Karpas-422 (cell line): ENCODE results near the gene TMEM198. TPM values are rescaled to one million over a fixed set of nuclear protein-coding genes. Genes with fewer than 3 reads are reported as not detected.

Source experiments
- DNase-seq: peaks from one replicate; pipeline ENCODE4 v3.0.0-alpha.2; 2015
- H2AFZ ChIP-seq: fragments of 200-600 bp; sonication (generic); 2 replicates; pipeline ENCODE4 v1.6.1; 2014; ENCODE audit warnings: antibody characterized with exemption, low read length, mixed read lengths
- H3K27ac ChIP-seq: fragments of 200-600 bp; sonication (generic); 2 replicates; pipeline ENCODE4 v1.5.1; 2014; ENCODE audit warnings: mild to moderate bottlenecking, low read length, moderate library complexity
- H3K27me3 ChIP-seq: fragments of 200-600 bp; sonication (generic); 2 replicates; pipeline ENCODE4 v1.6.1; 2014; ENCODE audit warnings: low read length, mixed read lengths
- H3K36me3 ChIP-seq: fragments of 200-600 bp; sonication (generic); 2 replicates; pipeline ENCODE4 v1.6.1; 2014; ENCODE audit warnings: low read length, mixed read lengths; ENCODE audit not compliant: insufficient read depth
- H3K4me1 ChIP-seq: fragments of 200-600 bp; sonication (generic); 2 replicates; pipeline ENCODE4 v1.6.1; 2014; ENCODE audit warnings: mild to moderate bottlenecking, low read length, mixed read lengths
- H3K4me2 ChIP-seq: fragments of 200-600 bp; sonication (generic); 2 replicates; pipeline ENCODE4 v1.6.1; 2014; ENCODE audit warnings: low read length, low read depth, mild to moderate bottlenecking; ENCODE audit not compliant: poor library complexity, severe bottlenecking
- H3K4me3 ChIP-seq: fragments of 200-600 bp; sonication (generic); 2 replicates; pipeline ENCODE4 v1.5.1; 2014; ENCODE audit warnings: mild to moderate bottlenecking, antibody characterized with exemption, low read length, mixed read lengths
- H3K79me2 ChIP-seq: fragments of 200-600 bp; sonication (generic); 2 replicates; pipeline ENCODE4 v1.6.1; 2014; ENCODE audit warnings: mild to moderate bottlenecking, low read length, mixed read lengths
- H3K9ac ChIP-seq: fragments of 200-600 bp; sonication (generic); 2 replicates; pipeline ENCODE4 v1.6.0; 2014; ENCODE audit warnings: low read length
- H3K9me2 ChIP-seq: fragments of 200-600 bp; sonication (generic), shearing (Covaris generic); replicated peaks from 2 replicates; pipeline ENCODE4 v1.6.0; 2014; ENCODE audit warnings: mild to moderate bottlenecking, low read length, moderate library complexity; ENCODE audit not compliant: insufficient read depth
- H3K9me3 ChIP-seq: fragments of 300-700, 200-600 bp; sonication (generic); 2 replicates; pipeline ENCODE4 v1.6.1; 2014; ENCODE audit warnings: low read length, mixed read lengths
- H4K20me1 ChIP-seq: fragments of 200-600 bp; sonication (generic); 2 replicates; pipeline ENCODE4 v1.6.1; 2014; ENCODE audit warnings: mild to moderate bottlenecking, antibody characterized with exemption, low read length, low read depth; ENCODE audit not compliant: insufficient read depth
- total RNA-seq: library from RNA; depleted of rRNA; stranded (reverse); fragments of >200 nt; shearing (Covaris generic); gene quantifications from 2 replicates; pipeline ENCODE4 v1.2.3, GENCODE V29; 2014; ENCODE audit warnings: low replicate concordance

Gene TMEM198
- total RNA-seq, 1 experiment from 2014 or later, result 2.7 TPM

DNA sequence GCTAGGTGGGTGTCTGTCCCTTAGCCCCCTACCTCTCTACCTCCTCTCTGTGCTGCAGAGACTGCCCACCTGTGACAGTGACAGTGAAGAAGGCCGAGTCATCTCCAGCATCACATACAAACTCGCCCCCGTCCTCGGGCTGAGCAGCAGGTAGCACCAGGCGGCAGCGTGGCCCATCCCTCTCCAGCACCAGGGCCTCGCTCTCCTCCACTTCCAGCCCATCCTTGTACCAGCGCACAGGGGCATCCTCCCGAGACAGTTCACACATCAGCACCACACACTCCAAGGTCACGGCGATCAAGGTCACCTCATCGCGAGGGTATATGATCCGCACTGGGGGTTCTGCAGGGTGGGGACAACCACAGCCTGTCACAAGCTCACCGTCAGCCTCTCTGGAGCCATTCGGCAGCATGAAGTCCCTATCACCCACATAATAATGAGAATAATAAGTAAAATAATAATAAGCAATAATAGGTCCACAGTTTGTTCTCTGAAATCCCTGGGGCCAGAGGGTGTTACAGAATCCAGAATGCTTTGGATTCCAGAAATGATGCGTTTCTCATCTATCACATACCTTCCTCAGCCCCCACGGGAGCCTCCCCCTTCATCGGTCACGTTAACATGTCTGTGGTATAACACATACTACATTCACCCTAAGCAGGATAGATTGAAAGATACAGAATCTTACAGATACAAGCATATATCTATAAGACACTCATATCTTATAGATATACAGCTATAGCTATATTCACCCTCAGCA lies 15.5 kb downstream of the TMEM198 start:
- no peaks in the 10 kb centered on the region for H3K9me3 ChIP-seq
- H3K27me3 ChIP-seq, result no peaks in the 10 kb centered on the region
- no peaks in the 10 kb centered on the region for H3K79me2 ChIP-seq
- no peak for DNase-seq
- no peak overlapping the region for H3K27ac ChIP-seq
- no peak overlapping the region for H3K9ac ChIP-seq
- no peaks in the 10 kb centered on the region for H3K4me1 ChIP-seq
- no peaks in the 10 kb centered on the region for H3K9me2 ChIP-seq
- no peaks in the 10 kb centered on the region for H4K20me1 ChIP-seq
- no peak overlapping the region for H3K4me2 ChIP-seq
- no peak overlapping the region for H3K4me3 ChIP-seq
- no peak overlapping the region for H2AFZ ChIP-seq
- H3K36me3 ChIP-seq, result no peaks in the 10 kb centered on the region

DNA sequence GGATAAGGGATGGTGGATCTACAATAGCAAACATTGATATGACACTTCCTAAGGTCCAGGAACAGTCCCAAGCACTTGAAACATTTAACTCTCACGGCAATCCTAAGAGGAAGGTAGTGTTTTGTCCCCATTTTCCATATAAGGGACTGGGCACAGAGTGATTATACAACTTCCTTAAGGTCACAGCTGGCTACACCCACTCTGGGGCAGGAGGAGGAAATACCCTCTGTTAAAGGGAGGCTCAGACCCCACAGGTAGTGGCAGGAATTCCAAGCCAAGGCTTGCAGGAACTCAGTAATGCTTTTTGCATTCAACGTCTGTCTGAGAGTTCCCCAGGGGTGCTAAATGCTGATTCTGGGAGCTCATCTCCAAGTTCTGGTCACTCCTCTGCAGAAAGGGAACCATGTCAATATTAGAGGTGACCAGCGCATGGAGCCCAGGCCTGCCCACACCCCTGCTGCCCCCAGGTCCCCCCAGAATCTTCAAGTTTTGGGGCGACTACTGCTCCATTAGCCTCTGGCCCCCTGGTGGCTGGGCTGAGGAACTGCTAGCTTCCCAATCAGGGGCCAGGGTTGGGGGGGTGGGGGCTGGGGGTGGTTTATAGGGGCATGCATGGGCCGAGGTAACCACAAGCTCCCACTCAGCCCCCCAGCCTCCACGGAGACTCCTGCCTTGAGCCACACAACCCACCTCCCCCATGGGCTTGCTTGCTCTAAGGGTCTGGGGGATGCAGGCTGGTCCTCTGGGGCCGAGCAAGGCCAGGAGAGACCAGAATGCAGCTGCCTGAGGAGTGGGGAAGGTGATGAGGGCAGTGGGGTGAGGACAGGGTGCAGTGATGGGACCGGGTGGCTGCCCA lies 16.4 kb downstream of the TMEM198 start:
- H3K9ac ChIP-seq, result no peak overlapping the region
- H3K27ac ChIP-seq, result no peak overlapping the region
- H3K9me2 ChIP-seq, result no peaks in the 10 kb centered on the region
- H3K9me3 ChIP-seq, result no peaks in the 10 kb centered on the region
- H4K20me1 ChIP-seq, result no peaks in the 10 kb centered on the region
- H3K27me3 ChIP-seq, result no peaks in the 10 kb centered on the region
- peak; percentile 60 for DNase-seq
- H3K4me1 ChIP-seq, result no peaks in the 10 kb centered on the region
- H3K36me3 ChIP-seq, result no peaks in the 10 kb centered on the region
- peak overlapping the region; percentile 50; the same call in 1 of the 2 replicates for H2AFZ ChIP-seq
- no peak overlapping the region for H3K4me3 ChIP-seq
- H3K4me2 ChIP-seq, result no peak overlapping the region
- no peaks in the 10 kb centered on the region for H3K79me2 ChIP-seq

DNA sequence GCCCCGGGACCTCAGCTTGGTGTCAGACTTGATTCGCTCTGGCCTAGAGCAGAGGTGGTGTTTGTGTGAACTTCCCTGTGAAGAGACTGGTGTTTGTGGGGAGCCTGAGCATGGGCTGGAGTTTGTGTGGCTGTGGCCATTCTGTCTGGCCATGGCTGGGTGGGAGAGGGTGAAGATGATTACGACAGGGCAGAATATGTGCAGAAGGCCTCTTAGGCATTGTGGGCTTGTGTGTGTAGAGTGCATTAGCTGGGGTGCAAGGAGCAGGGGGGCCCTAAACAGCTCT lies 17.0 kb downstream of the TMEM198 start:
- no peak overlapping the region for H3K9ac ChIP-seq
- H3K79me2 ChIP-seq, result no peaks in the 10 kb centered on the region
- H3K9me2 ChIP-seq, result no peaks in the 10 kb centered on the region
- no peak overlapping the region for H3K4me3 ChIP-seq
- no peak overlapping the region for H3K27ac ChIP-seq
- no peak for DNase-seq
- no peak overlapping the region for H2AFZ ChIP-seq
- no peak overlapping the region for H3K4me2 ChIP-seq
- H3K4me1 ChIP-seq, result no peaks in the 10 kb centered on the region
- H3K36me3 ChIP-seq, result no peaks in the 10 kb centered on the region
- no peaks in the 10 kb centered on the region for H3K9me3 ChIP-seq
- no peaks in the 10 kb centered on the region for H4K20me1 ChIP-seq
- H3K27me3 ChIP-seq, result no peaks in the 10 kb centered on the region

DNA sequence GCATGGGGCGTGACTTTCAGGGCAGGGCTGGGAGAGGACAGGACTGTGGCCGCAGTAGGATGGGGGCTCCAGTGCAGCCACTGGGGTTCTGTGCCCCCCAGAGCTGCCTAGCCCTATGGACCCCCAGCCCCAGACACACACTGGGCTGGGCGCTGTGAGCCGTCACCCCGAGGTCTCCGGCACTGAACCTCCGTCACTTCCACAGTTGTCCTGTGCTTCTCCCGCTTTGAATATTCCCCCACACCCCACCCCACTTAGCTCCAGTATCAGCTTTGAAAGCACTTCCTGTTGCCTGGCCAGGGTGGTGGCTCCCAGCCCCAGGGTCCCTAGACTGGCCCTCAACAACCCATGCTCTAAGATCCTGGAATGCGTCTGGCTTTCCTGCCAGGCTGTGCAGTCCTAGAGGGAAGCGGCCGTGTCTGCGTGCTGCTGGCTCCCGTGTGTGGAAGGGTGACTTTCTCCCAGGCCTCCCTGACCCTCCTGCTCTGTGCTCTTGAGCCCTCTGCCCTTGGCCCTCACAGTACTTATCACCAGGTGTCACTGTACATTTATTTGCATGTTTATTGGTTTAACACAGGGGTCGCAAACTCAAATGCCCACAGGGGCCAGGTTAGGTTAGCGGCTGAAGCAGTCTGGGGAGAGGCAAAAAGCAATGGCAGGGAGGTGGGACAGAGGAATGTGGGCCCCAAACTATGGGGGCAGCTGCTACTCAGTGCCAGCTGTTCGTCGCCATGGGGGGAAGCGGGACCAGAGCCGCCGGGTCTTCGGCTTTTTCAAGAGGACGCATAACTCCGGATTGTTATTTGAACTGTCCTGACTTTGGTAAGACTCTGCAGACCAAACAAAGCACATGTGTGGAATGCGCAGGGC lies 17.6 kb downstream of the TMEM198 start:
- H3K27me3 ChIP-seq, result no peaks in the 10 kb centered on the region
- no peak overlapping the region for H3K27ac ChIP-seq
- H3K9ac ChIP-seq, result no peak overlapping the region
- no peak for DNase-seq
- no peak overlapping the region for H2AFZ ChIP-seq
- no peaks in the 10 kb centered on the region for H3K79me2 ChIP-seq
- no peaks in the 10 kb centered on the region for H4K20me1 ChIP-seq
- no peaks in the 10 kb centered on the region for H3K9me2 ChIP-seq
- no peaks in the 10 kb centered on the region for H3K4me1 ChIP-seq
- no peak overlapping the region for H3K4me3 ChIP-seq
- H3K4me2 ChIP-seq, result no peak overlapping the region
- H3K9me3 ChIP-seq, result no peaks in the 10 kb centered on the region
- H3K36me3 ChIP-seq, result no peaks in the 10 kb centered on the region

DNA sequence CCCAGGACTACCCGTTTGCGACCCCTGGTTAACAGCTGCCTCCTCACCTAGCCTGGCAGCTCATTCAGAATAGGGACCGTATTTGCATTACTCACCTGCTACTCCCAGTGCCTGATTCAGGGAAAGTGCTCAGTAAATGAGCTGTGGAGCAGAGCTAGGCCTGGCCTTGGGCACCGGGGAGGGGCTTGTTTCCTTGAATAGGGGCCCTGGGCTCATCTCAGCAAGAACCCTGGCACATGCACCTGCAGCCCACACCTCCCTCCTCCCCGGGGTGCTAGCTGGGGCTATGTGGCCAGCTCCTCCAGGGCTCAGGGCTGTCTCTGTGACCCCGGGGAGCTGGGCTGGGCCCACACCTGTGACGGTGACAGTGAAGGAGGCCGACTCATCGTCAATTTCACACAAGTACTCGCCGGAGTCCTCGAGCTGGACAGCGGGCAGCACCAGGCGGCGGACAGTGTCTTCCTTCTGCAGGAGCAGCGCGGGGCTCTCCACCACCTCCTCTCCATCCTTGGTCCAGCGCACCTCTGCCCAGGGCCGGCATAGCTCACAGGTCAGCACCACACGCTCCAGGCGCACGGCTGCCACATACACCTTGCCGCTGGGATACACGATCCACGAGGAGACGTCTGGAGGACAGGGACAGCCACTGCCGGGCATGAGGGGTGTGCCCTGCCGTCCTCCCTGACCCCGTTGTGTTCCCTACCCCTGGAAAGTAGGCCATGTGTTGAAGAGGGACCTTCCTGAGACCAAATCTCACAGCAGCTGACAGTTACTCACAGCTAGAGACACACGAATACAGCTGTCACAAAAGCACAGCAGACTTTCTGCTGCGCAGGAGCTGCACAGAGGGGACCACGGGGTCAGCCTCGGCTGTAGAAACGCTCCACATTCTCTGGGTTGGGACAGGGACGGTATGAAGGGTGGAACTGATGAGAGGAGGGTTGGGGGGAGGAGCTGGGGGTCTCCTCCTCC lies 18.5 kb downstream of the TMEM198 start:
- no peaks in the 10 kb centered on the region for H3K79me2 ChIP-seq
- no peaks in the 10 kb centered on the region for H3K4me1 ChIP-seq
- H3K4me3 ChIP-seq, result no peak overlapping the region
- no peaks in the 10 kb centered on the region for H3K36me3 ChIP-seq
- no peak overlapping the region for H3K4me2 ChIP-seq
- H3K27ac ChIP-seq, result no peak overlapping the region
- no peak overlapping the region for H2AFZ ChIP-seq
- H3K27me3 ChIP-seq, result no peaks in the 10 kb centered on the region
- H3K9me2 ChIP-seq, result no peaks in the 10 kb centered on the region
- no peak overlapping the region for H3K9ac ChIP-seq
- DNase-seq, result no peak
- H4K20me1 ChIP-seq, result no peaks in the 10 kb centered on the region
- no peaks in the 10 kb centered on the region for H3K9me3 ChIP-seq

DNA sequence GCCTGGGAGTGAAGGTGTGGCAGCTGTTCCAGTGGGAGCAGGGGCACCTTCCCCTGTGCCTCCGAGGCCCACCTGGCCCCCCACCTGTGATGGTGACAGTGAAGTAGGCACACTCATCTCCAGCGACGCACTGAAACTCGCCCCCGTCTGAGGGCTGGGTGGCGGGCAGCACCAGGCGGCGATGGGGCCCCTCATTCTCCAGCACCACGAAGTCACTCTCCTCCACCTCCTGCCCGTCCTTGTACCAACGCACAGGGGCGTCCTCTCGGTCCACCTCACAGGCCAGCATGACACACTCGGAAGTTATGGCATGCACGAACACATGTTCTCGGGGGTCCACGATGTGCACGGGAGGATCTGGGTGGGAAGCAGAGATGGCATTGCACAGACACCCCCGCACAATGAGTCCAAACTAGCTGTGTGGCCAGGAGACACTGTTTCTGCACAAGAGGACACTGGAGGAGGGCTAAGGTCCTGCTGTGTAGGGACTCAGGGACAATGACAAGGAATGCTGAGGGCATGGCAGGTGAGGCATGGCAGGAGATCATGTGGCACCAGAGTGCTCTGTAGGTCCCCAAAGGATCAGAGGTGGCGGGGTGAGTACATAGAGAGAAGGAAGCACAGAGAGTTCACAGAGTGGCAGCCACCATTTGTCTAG lies 19.6 kb downstream of the TMEM198 start:
- Histone ChIP-seq H3K9me3 (no peaks in the 10 kb centered on the region), H2AFZ (no peak overlapping the region), H3K79me2 (no peaks in the 10 kb centered on the region), H3K4me2 (no peak overlapping the region), H3K27ac (no peak overlapping the region), H3K27me3 (no peaks in the 10 kb centered on the region), H3K9me2 (no peaks in the 10 kb centered on the region), H3K36me3 (no peaks in the 10 kb centered on the region), H3K9ac (no peak overlapping the region), H3K4me3 (no peak overlapping the region), H3K4me1 (no peaks in the 10 kb centered on the region), H4K20me1 (no peaks in the 10 kb centered on the region)
- DNase-seq, result no peak
